GM12875 (cell line): ENCODE data around the gene MRPS10.
"Not testable (repeated sequence)": the region's sequence is repeated elsewhere in the genome, so short reads cannot be mapped to it uniquely, and the experiment has no call there.

Experiments used
- H3K4me3 ChIP-seq: one replicate; pipeline ENCODE4 v1.5.1; 2011; ENCODE audit warnings: low read depth, low read length, control low read depth
- CTCF ChIP-seq: IDR thresholded peaks from 2 replicates; pipeline ENCODE4 v1.5.1; 2011; ENCODE audit warnings: low read depth, mild to moderate bottlenecking, control low read depth, inconsistent platforms, low read length, moderate library complexity, borderline replicate concordance; ENCODE audit not compliant: insufficient read depth

Gene MRPS10

GRCh38 chr6:42177514-42178364 lies 39.9 kb downstream of the MRPS10 start:
- H3K4me3 ChIP-seq: no peak overlapping the region
- no peak for TF ChIP-seq CTCF

- no peak for TF ChIP-seq CTCF
- no peak overlapping the region for H3K4me3 ChIP-seq
Measured at GRCh38 chr6:42176981-42177380, 40.7 kb downstream of the MRPS10 start.

- no peak for TF ChIP-seq CTCF
- no peak overlapping the region for H3K4me3 ChIP-seq
Measured at GRCh38 chr6:42175860-42176259, 41.8 kb downstream of the MRPS10 start.

GRCh38 chr6:42173101-42173500 lies 44.6 kb downstream of the MRPS10 start, which contains the start of gene GUCA1A:
GUCA1A (plus strand) TSS chr6:42173364; CDS start chr6:42173614, 250 bp downstream.
- H3K4me3 ChIP-seq: no peak within 1 kb of the TSS
- TF ChIP-seq CTCF: no peak

- TF ChIP-seq CTCF: no peak
- no peak overlapping the region for H3K4me3 ChIP-seq
Measured at GRCh38 chr6:42171813-42172581, 45.7 kb downstream of the MRPS10 start.

GRCh38 chr6:42169780-42170179 lies 47.9 kb downstream of the MRPS10 start:
- H3K4me3 ChIP-seq: not testable (repeated sequence)

- TF ChIP-seq CTCF: no peak
- no peak overlapping the region for H3K4me3 ChIP-seq
Measured at GRCh38 chr6:42168650-42169049, 49.0 kb downstream of the MRPS10 start.
